Measurements from ENCODE around the gene RABIF. TPM values are rescaled to one million over a fixed set of nuclear protein-coding genes. Genes with fewer than 3 reads are reported as not detected.
A peak's percentile ranks its signal among the peaks of the same experiment; 100 is the strongest.

Gene RABIF
- total RNA-seq, 4 donors from 2014 or later = 5.1 to 11.2 (median 10.6) TPM

DNA sequence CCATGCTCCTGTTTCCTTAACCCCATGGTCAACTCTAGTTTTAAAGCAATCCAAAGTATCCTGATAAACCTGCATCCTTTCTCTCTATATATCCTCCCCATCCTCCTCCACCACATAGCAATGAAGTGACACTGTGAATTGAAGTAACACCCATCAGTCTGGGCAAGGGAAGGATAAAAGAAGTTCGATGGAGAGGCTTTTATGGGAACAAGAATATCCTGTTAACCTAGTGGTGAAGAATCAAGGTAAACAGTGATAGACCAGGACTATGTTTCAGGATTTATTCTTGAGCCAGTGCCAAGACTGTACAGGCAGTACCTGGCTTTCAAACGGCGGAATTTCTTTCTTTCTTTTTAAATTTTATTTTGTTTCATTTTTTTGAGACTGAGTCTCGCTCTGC lies 17.6 kb downstream of the RABIF start:
- no peak for DNase-seq (ENCODE audit: low spot score in 2 of 2)
- Histone ChIP-seq H3K27me3 (peaks cover 3% of the 10 kb centered on the region), H3K4me3 (no peak overlapping the region), H3K27ac (no peak overlapping the region), H3K4me1 (no peaks in the 10 kb centered on the region), H3K36me3 (no peaks in the 10 kb centered on the region), H3K9me3 (no peaks in the 10 kb centered on the region)
- WGBS = 66% methylated on average over 4 of the region's 4 CpGs
- TF ChIP-seq POLR2A (IDR thresholded peaks at IDR 0.05) (no peak), EP300 (IDR thresholded peaks at IDR 0.05) (no peak), POLR2AphosphoS5 (IDR thresholded peaks at IDR 0.05) (no peak)

DNA sequence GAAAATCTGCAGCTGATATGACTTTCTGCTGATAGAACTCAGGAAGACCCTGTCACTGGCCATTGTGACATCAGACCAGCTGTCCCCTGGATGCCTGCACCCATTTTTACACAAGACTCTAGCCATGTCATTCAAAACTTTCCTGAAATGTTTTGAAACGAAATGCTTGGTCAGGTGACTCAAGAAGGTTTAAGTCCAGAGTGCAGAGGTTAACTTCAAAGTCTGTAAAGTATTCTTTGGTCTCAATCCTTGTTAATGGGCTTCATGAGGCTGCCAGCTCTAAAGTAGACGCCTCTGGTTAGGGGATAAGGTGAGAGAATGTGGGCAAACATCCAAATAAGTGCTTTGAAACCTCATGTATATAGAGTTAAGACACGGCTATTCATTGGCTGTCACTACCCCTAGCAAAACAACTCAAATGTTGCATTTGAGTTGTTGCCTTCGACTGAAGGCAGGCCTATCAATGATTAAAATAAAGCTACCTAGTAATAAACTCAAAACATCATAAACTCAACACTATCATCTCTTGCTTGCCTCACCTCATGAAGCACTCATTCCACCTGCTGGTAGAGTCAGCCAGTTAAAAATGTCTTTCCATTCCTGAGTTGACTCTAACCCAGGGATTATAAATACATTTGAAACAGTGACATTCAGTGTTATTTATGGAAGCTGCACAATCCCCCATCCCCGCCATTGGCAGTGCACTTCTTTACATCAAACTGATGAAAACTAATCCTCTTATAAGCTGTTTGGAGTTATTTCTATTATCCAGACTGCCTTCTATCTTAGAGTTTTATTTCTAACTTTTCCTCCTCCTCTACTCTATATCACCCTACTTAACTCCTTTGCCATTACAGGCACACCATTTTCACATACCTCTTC lies 26.0 kb downstream of the RABIF start:
- WGBS = 65% methylated on average over 5 of the region's 5 CpGs
- TF ChIP-seq, protein P1, sequence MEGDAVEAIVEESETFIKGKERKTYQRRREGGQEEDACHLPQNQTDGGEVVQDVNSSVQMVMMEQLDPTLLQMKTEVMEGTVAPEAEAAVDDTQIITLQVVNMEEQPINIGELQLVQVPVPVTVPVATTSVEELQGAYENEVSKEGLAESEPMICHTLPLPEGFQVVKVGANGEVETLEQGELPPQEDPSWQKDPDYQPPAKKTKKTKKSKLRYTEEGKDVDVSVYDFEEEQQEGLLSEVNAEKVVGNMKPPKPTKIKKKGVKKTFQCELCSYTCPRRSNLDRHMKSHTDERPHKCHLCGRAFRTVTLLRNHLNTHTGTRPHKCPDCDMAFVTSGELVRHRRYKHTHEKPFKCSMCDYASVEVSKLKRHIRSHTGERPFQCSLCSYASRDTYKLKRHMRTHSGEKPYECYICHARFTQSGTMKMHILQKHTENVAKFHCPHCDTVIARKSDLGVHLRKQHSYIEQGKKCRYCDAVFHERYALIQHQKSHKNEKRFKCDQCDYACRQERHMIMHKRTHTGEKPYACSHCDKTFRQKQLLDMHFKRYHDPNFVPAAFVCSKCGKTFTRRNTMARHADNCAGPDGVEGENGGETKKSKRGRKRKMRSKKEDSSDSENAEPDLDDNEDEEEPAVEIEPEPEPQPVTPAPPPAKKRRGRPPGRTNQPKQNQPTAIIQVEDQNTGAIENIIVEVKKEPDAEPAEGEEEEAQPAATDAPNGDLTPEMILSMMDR (IDR thresholded peaks at IDR 0.05) = no peak
- TF ChIP-seq POLR2A (IDR thresholded peaks at IDR 0.05) (no peak), EP300 (IDR thresholded peaks at IDR 0.05) (no peak), POLR2AphosphoS5 (IDR thresholded peaks at IDR 0.05) (no peak)

DNA sequence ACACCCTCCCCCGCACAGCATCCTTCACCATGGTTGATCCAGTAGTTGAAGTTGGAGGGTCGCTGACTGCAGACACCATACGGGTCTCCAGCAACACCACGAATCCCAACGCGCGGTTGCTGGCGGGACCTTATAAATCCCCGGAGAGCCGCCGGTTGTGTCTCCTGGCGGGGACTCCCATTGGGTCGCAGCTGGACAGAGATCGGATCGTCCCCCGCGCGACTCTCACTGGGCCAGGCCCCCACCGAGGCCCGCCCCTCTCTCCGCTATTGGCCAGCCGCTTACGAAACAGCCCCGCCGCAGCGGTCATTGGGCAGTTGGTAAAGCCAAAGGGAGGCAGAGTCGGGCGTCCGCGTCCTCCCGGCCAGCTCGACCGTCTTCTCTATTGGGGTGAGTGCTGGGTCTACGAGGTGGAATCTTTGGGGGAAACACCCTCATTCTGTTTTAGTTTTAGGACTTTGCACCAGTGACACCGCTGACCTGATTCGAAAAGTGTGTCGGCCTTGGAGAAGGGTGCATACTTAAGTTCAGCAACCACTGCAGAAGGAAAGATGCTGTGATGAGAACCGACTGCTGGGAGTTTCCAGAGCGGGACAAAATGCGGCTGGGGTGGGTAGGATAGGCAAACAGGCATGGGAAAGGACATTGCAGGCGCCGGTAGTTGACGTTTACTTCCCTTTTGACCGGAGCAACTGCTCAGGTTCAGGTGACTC lies 27.4 kb downstream of the RABIF start:
- TF ChIP-seq, protein P1 (IDR thresholded peaks at IDR 0.05) = no peak
- no peak for TF ChIP-seq EP300 (IDR thresholded peaks at IDR 0.05)
- no peak for TF ChIP-seq POLR2A (IDR thresholded peaks at IDR 0.05)
- no peak for TF ChIP-seq POLR2AphosphoS5 (IDR thresholded peaks at IDR 0.05)
- Histone ChIP-seq H3K27me3 (no peaks in the 10 kb centered on the region), H3K9me3 (no peaks in the 10 kb centered on the region), H3K27ac (no peak overlapping the region), H3K4me1 (peaks cover 21% of the 10 kb centered on the region), H3K4me3 (peak overlapping the region; percentile 65), H3K36me3 (no peaks in the 10 kb centered on the region)
- 2% methylated on average over 43 of the region's 44 CpGs for WGBS
- peak; percentile 94 to 97 for DNase-seq (ENCODE audit: low spot score in 2 of 2)

More for the DNA sequence above, 26.0 kb downstream of the RABIF start:
- Histone ChIP-seq H3K4me1 (peaks cover 21% of the 10 kb centered on the region), H3K36me3 (no peaks in the 10 kb centered on the region), H3K9me3 (no peaks in the 10 kb centered on the region), H3K27me3 (no peaks in the 10 kb centered on the region), H3K27ac (no peak overlapping the region), H3K4me3 (no peak overlapping the region)
- no peak for DNase-seq (ENCODE audit: low spot score in 2 of 2)

DNA sequence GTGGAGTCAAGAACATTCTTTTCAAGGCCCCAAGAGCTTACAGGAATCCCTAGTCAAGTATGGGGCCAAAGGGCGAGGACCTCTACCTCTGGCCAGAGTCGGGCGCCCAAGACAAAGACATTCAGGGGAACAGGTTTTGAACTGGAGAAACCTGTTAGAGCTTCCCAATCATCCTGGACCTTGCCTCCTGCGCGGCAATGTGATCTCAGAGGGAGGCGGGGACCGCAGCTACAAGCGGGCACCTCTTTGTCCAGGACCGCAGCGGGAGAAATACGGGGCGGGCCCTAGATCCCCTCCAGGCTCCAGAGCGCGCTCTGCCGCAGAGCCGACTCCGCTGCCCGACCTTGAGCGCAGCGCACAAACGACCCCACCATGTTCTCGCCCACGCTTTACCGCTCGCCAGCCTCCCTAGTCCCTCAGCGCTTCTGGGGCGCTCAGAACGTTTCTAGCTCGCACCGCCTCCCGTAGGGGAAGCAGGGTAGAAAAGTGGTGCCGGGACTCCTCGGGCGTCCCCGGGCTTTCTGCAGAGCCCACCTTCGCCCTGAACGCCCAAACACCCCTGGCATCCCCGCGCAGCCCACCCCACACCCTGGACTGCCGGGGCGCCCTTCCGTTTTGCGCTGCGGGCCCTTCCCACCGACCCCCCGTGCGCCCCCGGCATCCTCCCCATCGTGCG lies 28.1 kb downstream of the RABIF start:
- WGBS = 4% methylated on average over 29 of the region's 50 CpGs
- DNase-seq (ENCODE audit: low spot score in 2 of 2) = no peak
- H3K36me3 ChIP-seq = no peaks in the 10 kb centered on the region
- H3K27ac ChIP-seq = no peak overlapping the region
- TF ChIP-seq POLR2A (IDR thresholded peaks at IDR 0.05) (no peak), EP300 (IDR thresholded peaks at IDR 0.05) (no peak)
- H3K9me3 ChIP-seq = no peaks in the 10 kb centered on the region
- no peaks in the 10 kb centered on the region for H3K27me3 ChIP-seq
- H3K4me3 ChIP-seq = peak overlapping the region; percentile 65
- peaks cover 21% of the 10 kb centered on the region for H3K4me1 ChIP-seq

DNA sequence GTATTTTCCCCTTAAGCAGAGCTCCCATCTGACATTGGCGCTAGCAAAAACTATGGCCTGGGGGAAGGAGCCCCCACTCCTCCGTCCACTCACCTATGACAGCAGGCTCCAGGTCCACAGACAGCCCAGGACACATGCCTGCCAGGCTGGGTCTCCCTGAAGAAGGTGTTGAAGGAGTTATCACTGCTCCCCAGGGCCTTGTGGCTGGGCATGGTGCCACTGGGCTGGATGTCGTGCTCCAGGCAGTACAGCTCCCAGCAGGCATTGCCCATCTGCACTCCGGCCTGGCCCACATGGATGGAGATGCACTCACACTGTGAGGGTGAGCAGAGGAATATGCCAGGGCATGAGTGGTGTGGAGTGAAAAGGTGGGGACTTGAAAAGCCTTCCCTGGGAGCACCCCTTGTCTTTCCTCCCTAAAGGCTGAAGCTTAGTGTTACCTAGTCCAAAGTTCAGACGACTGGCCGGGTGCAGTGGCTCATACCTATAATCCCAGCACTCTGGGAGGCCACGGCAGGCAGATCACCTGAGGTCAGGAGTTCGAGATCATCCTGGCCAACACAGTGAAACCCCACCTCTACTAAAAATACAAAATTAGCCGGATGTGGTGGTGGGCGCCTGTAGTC lies 30.0 kb downstream of the RABIF start:
- Histone ChIP-seq H3K4me1 (peaks cover 21% of the 10 kb centered on the region), H3K4me3 (no peak overlapping the region), H3K27ac (peak overlapping the region; percentile 38), H3K36me3 (no peaks in the 10 kb centered on the region), H3K27me3 (no peaks in the 10 kb centered on the region), H3K9me3 (no peaks in the 10 kb centered on the region)
- 97% methylated on average over 8 of the region's 10 CpGs for WGBS
- no peak for DNase-seq (ENCODE audit: low spot score in 2 of 2)
- TF ChIP-seq EP300 (IDR thresholded peaks at IDR 0.05) = no peak
- no peak for TF ChIP-seq POLR2AphosphoS5 (IDR thresholded peaks at IDR 0.05)
- no peak for TF ChIP-seq POLR2A (IDR thresholded peaks at IDR 0.05)
- TF ChIP-seq, protein P1 (IDR thresholded peaks at IDR 0.05) = no peak

Measured in suprapubic skin (tissue), 4 donors.